Cerebellar cortex (tissue), 1 donor: ENCODE data around the gene GJB2.

ENCODE experiments used
- DNase-seq: peaks from one replicate; pipeline ENCODE4 v3.0.0-alpha.2; 2015; ENCODE audit warnings: low spot score

Gene GJB2

GRCh38 chr13:20141238-20142022, 51.3 kb downstream of the GJB2 start:
- DNase-seq = no peak

- DNase-seq = no peak
These were observed 52.3 kb downstream of the GJB2 start for GRCh38 chr13:20140487-20140886.

GRCh38 chr13:20137875-20138274, 54.9 kb downstream of the GJB2 start:
- DNase-seq = no peak
